H7 (cell line): ENCODE measurements around the gene RPS6KA2. TPM values are rescaled to one million over a fixed set of nuclear protein-coding genes. Genes with fewer than 3 reads are reported as not detected.
"Not testable (repeated sequence)": the region's sequence is repeated elsewhere in the genome, so short reads cannot be mapped to it uniquely, and the experiment has no call there.

Source experiments
- DNase-seq: peaks from one replicate; pipeline ENCODE4 v3.0.0; 2012
- H3K27me3 ChIP-seq: 2 replicates; pipeline ENCODE4 v1.6.0; 2011; ENCODE audit warnings: mild to moderate bottlenecking, low read length; ENCODE audit not compliant: control insufficient read depth, insufficient read depth
- H3K36me3 ChIP-seq: replicated peaks from 2 replicates; pipeline ENCODE4 v1.5.1; 2011; ENCODE audit warnings: low read length; ENCODE audit not compliant: control insufficient read depth, insufficient read depth
- H3K4me3 ChIP-seq: 2 replicates; pipeline ENCODE4 v1.5.1; 2011; ENCODE audit warnings: low read depth, mild to moderate bottlenecking, control low read depth, low read length, moderate library complexity; ENCODE audit not compliant: insufficient read depth
- total RNA-seq: library from RNA; depleted of rRNA; stranded (reverse); fragments of >200 nt; shearing (Covaris generic); gene quantifications from 2 replicates; pipeline ENCODE4 v1.2.3, GENCODE V29; 2014

RPS6KA2 gene
- total RNA-seq, 1 experiment from 2014 or later, result 12.7 TPM

DNA sequence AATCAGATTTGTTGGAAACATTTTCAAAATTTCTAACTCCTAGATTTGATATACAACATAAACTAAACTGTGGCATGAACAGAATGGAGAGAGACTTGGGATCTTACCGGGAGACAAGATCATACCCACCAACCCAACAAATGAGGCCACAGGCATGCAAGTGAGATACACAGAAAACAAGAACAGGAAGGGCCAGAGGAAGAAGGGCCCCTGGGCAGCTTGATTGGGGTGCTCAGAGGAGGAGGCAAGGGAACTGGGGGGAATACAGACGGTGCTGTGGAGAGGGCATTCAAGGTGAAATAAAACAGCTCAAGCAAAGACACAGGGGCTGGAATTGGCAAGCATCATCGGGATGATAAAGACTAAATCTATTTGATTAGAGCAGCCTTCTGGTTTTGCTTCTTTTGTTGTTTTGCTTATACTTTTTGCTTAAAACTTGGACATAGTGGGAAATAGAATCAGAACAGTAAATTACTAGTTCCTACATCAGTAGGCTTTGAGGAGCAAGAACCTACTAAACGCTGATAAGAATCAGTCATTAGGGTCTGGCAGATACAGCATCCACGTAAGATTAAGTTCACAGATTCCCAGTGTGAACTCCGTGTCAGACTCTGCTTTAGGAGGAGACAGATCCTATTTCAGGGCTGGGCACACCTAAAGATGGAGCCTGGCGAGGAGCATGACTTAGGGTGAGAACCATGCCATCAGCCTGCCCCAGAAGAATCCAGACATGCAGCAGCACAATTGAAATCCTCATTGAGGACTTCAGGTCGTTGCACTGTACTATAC, 37.1 kb downstream of the RPS6KA2 start:
- no peaks in the 10 kb centered on the region for H3K27me3 ChIP-seq
- H3K4me3 ChIP-seq, result no peak overlapping the region
- no peaks in the 10 kb centered on the region for H3K36me3 ChIP-seq
- no peak for DNase-seq

DNA sequence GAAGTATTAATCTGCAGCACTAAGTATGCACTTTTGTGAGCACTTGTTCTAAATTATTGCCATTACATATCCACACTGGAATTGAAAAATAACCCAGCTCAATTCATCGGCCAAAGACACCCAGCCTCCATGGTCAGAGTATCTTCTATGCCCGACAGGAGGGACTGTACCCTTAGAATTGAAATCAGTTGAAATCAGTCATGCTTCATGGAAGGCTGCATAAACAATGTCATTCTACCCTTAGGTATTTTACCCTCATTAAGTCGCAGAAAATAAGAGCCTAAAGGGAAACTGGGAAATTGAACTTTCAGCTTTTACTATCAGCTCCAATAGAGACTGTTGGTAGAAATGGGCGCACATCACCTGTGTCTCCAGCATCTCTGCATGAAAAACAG, 37.7 kb downstream of the RPS6KA2 start:
- Histone ChIP-seq H3K4me3 (no peak overlapping the region), H3K27me3 (no peaks in the 10 kb centered on the region), H3K36me3 (no peaks in the 10 kb centered on the region)
- no peak for DNase-seq

DNA sequence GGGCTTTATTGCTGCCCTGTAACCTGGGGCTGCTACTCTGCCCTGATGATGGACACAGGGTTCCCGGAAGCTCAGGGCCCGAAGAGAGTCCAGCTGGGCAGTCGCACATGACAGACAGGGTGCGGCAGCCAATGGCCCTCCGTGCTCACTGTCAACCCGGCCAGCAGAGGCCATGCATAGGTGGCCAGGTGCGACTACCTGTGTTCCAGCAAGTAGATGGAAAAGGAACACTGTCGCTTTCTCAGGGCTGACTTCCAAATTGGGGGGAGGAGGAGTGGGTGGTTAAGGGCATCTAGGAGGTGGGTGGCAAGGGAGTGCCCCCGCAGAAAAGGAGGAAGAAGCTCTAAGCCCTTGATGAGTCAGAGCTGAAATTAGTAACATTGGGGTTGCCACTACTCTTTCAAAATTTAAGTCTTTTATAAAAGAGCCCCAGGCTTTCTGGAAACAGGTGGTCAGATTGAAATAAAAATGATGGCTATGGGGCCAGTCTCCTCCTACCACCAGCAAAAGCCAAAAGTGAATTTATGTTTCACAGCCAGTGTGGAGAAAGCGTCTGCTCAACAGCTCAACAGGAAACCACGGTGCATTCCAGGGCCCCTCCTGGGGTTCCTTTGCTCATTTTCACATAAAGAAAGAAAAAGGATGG, 38.2 kb downstream of the RPS6KA2 start:
- no peaks in the 10 kb centered on the region for H3K36me3 ChIP-seq
- H3K27me3 ChIP-seq, result no peaks in the 10 kb centered on the region
- DNase-seq, result peak; percentile 56
- no peak overlapping the region for H3K4me3 ChIP-seq

DNA sequence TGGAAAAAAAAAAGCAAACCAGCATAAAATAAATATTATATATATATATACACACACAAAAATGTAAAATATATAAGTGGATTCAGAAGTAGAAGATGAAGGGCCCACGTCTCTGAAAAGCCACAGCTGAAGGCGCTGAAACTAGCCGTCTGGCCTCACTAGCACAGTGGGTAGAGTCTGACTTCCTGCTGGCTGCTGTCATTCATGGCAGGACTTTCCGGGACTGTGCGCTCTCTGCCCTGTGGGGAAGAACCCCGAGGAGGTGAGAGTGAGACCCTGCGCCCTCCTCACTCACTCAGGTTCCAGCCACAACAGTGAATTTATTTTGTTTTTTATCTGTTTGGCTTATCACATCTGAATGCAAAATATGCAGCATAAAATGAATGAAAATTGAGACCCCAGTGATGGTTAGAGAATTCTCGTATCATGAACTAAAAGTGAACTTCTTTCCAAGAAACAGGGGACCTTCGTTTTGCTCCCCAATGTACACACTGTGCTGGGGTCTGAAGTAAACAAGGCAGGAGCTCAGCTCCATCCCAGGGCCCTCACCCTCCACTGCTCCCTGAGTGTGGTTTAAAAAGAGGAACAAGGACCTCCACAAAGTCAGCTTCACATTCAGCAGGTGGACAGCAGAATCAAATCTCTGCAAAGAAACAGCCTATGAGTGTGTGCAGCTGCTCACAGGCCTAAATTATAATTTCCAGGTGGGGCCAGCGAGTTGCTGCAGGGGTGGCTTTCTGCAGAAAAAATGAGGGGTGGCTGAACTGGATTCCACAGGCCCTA, 39.2 kb downstream of the RPS6KA2 start:
- no peak for DNase-seq
- Histone ChIP-seq H3K36me3 (no peaks in the 10 kb centered on the region), H3K27me3 (no peaks in the 10 kb centered on the region), H3K4me3 (no peak overlapping the region)

DNA sequence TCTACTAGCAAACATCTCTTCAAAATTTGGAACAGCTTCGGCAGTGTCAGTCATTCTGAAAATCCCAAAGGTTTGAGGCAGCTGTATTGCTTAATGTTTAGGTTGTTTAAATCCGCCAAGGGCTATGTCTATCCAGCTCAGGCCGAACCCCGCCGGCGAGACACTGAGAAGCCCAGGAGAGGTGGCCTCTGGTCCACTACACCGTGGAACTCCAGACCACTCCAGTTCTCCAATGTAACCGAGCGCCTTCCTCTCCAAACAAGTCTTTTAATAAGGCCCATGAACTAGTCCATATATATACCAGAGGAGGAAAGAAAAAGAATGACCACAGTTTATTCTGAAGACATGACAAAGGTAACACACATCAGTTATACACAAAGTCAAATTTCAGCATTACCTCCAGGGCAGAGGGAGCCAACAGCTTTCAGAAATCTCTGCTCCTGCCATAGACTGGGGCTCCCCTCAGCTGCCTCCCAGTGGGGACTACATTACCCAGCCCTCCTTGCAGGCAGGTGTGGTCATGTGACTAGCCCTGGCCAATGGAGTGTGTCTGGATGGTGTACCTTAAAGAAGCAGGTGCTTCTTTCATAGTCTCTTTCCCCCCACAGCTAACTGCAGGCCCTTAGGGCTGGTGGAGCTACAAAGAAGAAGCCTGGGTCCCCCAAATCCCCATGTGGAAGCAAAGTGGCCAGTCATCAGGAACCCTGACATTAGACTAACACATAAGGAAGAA, 40.5 kb downstream of the RPS6KA2 start, which contains the start of gene RAMACL:
Gene RAMACL, minus strand, starts transcription at position 255 of the 733 bp plus-strand sequence. Its CDS starts 201 bp downstream, at position 54.
- Histone ChIP-seq H3K36me3 (no peaks in the 10 kb centered on the region), H3K27me3 (no peaks in the 10 kb centered on the region), H3K4me3 (no peak within 1 kb of the TSS)
- DNase-seq, result peak; percentile 92

DNA sequence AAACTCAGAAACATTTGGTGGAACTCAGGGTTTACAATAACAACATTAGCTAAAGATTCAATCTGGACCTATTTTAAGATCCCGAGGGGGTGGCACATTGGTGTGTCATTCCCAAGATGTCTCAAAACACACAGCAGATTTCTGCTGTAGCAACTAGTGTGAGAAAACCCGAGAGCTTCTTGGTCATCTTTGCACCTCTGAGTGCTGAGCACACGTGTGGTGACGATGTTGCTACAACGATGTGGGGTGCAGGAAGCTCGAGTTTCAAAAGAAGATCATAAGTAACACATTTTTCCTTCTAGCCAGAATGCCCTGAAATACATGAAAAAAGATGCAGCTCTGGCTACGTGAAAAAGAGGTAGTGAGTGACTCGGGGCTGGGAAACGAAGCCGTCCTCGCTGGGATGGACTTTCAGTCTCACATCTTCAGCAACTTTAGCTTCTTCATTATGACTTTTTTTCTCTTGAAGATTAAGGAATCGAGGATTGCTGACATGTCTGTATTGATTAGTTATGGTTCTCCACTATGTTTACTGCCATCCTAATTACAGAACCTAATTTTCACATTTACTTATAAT, 42.1 kb downstream of the RPS6KA2 start:
- Histone ChIP-seq H3K4me3 (no peak overlapping the region), H3K27me3 (no peaks in the 10 kb centered on the region), H3K36me3 (no peaks in the 10 kb centered on the region)
- no peak for DNase-seq

DNA sequence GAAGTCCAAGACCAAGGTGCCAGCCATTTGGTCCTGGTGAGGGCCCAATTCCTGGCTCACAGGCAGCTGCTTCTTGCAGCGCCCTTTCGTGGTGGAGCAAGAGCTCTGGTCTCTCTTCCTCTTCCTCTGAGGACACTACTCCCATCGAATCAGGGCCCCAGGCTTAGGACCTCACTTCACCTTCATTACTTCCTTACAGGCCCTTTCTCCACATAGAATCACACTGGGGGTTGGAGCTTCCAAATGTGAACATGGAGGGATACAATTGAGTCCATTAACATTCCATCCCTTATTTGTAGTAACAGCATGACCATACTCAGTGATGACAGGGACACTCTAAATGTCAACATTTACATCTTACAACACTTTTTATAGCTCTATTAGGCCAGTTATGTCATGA, 42.9 kb downstream of the RPS6KA2 start:
- DNase-seq, result no peak
- Histone ChIP-seq H3K4me3 (no peak overlapping the region), H3K36me3 (no peaks in the 10 kb centered on the region), H3K27me3 (no peaks in the 10 kb centered on the region)

DNA sequence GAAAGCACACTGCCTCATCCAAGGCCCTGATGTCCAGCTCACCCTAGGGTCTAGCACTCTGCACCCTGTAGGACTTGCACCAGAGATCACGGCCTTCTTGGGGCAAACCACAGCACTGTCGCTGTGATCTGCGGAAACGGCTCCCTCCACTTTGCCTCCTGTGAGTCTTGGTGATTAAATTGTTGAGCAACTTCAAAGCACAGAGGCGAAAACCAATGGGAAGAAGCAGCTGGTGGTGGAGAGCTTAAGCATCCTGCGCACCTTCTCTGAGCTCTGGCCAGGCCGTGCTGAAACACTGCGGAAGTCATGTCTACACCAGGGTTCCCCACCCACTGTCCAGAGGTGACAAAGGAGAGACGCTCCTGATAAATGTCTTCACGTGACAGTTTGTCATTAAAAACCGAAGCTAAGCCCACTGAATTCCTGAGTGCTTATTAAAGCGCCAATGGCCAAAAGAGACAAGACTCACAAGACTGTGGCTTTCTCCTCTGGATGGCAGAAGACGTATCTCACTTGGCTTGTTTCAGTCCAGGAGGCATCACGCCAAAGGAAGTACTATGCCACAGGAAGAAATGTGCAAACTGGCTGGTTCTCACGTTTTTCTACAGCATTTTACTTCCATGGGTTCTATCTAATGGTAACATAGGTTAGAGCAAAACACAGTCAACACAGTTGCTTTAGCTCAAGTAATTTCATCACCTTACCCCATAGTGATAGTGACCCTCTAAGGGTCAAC, 43.7 kb downstream of the RPS6KA2 start:
- Histone ChIP-seq H3K27me3 (no peaks in the 10 kb centered on the region), H3K36me3 (no peaks in the 10 kb centered on the region), H3K4me3 (no peak overlapping the region)
- no peak for DNase-seq

DNA sequence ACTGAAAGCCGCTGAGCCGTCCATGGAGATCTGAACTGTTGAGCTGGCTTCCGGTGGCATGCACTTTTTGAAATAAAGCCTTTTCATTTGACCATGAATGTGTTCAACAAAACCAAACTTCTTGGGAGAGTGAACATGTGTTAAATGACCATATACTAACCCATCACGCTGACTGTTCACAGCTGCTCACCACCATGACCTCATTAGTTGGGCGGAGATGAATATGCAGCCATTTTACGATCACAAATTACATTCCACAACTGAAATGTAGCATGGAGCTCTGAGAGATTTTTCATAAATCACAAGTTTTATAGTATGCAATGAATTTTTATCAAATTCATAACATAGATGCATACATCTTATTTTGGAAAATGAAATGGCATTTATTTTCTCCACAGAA, 44.8 kb downstream of the RPS6KA2 start:
- H3K27me3 ChIP-seq, result no peaks in the 10 kb centered on the region
- no peaks in the 10 kb centered on the region for H3K36me3 ChIP-seq
- DNase-seq, result no peak
- H3K4me3 ChIP-seq, result no peak overlapping the region

DNA sequence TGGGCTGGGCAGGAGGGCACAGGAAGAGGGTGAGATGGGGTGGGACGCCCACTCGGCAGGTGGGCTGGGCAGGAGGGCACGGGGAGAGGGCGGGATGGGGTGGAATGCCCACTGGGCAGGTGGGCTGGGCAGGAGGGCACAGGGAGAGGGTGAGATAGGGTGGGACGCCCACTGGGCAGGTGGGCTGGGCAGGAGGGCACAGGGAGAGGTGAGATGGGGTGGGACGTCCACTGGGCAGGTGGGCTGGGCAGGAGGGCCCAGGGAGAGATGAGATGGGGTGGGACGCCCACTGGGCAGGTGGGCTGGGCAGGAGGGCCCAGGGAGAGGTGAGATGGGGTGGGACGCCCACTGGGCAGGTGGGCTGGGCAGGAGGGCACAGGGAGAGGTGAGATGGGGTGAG, 45.2 kb downstream of the RPS6KA2 start:
- not testable (repeated sequence) for H3K36me3 ChIP-seq, H3K4me3 ChIP-seq, DNase-seq, H3K27me3 ChIP-seq

DNA sequence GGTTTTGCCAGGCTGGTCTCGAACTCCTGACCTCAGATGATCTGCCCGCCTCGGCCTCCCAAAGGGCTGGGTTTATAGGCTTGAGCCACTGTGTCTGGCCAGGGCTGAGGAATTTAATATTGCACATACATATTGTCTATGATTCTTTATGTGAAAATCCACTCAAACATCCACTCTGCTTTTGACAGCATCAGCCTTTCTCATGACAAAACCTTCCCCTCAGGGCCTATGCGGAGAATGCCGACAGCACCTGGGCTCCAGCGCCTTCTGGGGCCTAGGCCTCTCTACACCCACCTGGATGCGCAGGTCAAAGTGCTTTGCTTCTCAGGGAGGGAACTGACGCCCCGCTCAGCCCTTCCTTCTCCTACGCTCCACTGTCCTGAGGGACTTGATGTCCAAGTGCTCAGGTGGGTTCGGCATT, 46.0 kb downstream of the RPS6KA2 start:
- DNase-seq, result no peak
- H3K4me3 ChIP-seq, result no peak overlapping the region
- H3K36me3 ChIP-seq, result no peaks in the 10 kb centered on the region
- no peaks in the 10 kb centered on the region for H3K27me3 ChIP-seq

DNA sequence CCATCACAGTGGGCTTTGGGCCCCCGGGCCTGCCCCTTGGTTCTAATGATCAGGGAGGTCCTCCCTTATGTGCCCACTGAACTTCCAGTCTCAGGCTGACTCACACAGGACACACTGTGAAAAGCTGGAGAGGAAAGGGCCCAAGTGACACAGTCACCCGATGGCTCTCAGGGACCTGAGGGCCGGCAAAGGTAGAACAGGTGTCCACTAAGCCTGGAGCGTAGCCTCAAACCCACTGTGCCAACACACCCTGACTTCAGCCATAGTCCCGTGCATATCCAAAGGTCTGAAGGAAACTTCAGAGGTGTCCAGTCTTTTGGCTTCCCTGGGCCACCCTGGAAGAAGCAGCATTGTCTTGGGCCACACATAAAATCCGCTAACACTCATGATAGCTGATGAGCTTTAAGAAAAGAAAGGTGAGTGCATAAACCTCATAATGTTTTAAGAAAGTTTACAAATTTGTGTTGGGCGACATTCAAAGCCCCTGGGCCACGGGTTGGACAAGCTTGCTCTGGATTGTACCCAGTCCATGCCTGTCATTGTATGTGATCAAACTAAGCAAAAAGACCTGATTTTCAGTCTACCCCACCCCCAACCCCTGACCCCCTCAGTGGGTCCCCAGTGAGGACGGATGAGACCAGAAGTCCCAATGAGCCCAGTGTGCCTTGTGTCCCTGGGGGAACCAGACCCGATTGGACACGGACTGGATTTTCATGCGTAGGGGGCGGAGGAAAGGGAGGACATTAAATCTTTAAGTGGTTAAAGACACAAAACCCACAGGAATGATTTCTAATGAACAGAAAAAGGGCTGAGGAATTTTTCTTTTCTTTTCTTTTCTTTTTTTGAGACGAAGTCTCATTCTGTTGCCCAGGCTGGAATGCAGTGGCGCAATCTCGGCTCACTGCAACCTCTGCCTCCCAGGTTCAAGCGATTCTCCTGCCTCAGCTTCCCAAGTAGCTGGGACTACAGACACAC, 46.7 kb downstream of the RPS6KA2 start:
- Histone ChIP-seq H3K36me3 (no peaks in the 10 kb centered on the region), H3K27me3 (no peaks in the 10 kb centered on the region), H3K4me3 (no peak overlapping the region)
- DNase-seq, result no peak
